DMS153 treated with DMSO at 0.1 percent for 48 hours (cell line): Measurements from ENCODE around the gene CLMN.

ENCODE experiments used
- DNase-seq: peaks from one replicate; lab custom pipeline; 2025; ENCODE audit not compliant: unreplicated experiment; lab: John Stamatoyannopoulos, UW

CLMN gene

DNA sequence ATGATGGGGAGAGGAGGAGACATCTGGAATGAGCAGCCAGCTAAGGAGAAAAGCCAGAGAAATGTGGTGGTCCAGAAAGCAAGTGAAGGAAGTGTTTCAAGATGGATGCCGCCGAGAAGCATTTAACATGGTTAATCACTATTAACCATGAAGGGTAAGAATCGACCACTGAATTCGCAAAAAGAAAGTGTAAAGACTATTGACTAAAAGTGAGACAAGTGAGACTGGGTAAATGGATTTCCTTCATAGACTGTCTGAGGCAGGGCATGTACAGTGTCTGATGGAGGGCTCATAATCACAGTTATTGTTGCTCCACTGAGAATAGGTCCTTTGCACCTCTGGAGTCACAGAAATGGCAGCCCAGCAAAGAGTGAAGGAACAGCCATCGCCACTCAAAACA is 25.3 kb upstream of the CLMN start:
- DNase-seq = no peak

DNA sequence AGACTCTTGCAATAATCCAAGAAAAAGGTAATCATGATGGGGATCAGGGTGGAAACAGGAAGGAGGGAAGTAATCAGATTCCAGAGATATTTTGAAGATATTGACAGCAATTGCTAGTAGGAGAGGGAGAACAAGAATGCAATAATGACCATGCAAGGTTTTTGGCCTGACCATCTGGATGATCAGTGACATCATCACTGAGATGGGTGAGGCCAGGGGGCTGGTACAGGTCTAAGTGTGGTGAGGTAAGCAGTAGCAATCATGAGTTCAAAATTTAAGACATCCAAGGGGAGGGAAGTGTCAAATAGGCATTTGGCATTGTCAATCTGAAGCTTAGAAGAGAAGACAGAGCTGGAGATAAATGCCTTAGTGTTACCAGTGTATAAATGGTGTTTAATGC is 24.8 kb upstream of the CLMN start:
- no peak for DNase-seq

DNA sequence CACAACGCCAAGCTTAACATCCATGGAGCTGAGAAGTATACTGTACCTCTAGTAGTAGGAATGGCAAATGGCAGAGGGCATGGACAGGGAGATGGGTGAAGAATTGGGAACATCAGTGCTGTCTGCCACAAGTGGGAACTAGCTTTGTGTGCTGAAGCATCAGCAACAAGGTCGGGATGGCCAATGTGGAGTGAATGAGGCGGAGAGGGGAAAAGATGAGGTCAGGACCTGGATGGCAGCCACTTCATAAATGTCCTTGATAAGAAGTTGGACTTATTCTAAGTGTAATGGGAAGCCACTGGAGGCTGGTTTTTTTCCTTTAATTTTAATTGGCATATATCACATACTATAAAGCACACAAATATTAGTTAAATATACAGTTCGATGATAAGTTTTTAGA is 21.9 kb upstream of the CLMN start:
- no peak for DNase-seq

DNA sequence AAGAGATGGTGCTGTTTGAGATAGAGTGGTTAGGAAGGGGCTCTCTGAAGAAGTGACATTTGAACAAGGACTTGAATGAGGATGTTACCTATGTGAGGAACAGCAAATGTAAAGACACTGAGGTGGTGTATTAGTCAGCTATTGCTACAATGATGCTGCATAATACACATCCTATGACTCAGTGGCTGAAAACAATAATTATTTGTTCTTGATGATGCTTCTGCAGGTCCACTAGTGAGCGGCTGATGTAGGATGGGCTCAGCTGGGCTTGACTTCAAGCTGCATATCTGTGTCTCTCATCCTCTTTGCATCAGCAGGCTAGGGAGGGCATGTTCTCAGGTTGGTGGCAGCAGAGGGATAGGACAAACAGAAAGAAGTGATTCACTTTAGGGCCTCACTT is 21.4 kb upstream of the CLMN start:
- no peak for DNase-seq

DNA sequence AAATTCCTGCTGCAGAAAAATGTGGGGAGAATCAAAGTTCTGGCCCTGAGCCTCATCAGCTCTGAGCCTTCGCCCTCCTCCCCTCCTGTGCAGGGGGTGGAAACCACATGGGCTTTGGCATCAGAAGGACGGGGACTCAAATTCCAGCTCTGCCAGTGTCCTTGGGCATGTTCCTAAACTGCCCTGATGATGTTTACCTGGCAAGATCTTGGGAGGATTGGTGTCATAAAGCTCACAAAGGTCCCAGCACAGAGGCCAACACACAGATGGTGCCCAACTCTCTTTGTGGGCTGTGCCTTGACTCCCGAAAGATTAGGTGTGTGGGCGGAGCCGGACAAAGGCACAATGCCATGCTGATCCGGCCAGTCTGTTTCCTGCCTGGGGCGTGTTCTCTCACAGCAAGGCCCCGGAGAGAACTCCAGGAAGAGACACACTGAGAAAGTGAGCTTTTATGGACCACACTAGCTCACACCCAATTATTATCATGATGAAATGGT is 20.5 kb upstream of the CLMN start:
- no peak for DNase-seq

GRCh38 chr14:95339301-95339865 is 19.7 kb upstream of the CLMN start:
- no peak for DNase-seq

DNA sequence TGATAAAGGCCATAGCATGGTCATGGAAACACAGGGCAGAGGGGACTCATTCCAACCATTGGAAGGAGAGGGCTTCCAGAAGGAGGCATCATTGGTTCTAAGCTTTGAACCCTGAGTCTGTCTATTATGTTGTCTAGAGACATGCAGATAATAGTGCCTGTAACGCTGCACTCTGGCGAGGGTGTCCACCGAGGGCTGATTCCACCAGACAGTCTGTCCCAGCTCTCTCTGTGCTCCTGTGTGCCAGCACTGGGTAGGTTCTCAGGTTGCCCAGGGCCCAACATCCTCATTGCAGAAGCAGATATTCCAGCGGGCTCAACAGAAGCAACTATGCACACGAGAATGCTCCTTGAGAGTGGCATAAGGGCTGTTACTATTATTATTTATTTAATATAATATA is 18.7 kb upstream of the CLMN start:
- DNase-seq = no peak

DNA sequence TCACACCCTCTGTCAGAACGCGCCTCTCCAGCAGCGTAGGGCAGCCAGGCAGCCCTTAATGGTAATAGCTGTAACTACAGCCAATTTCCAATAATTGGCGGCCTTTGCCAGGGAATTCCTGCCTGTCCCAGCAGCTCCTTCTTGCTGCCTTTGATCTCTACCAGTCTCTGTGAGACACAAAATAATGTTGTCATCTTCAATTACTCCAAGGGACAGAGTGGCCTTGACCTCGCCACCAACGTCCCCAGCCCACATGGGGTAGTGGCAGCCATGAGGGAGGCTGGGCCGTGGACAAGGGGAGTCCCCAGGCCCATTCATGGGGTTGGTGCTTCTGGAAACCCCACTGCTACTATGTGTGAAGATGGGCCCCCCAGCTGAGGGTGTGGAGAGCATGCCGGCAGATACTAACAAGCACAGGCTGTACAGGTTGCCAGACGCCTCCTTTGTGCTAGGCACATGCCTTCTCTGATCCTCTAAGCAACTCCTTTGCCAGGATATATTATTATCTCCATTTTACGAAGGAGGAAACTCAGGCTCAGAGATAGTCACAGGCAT is 17.4 kb upstream of the CLMN start:
- DNase-seq = no peak

DNA sequence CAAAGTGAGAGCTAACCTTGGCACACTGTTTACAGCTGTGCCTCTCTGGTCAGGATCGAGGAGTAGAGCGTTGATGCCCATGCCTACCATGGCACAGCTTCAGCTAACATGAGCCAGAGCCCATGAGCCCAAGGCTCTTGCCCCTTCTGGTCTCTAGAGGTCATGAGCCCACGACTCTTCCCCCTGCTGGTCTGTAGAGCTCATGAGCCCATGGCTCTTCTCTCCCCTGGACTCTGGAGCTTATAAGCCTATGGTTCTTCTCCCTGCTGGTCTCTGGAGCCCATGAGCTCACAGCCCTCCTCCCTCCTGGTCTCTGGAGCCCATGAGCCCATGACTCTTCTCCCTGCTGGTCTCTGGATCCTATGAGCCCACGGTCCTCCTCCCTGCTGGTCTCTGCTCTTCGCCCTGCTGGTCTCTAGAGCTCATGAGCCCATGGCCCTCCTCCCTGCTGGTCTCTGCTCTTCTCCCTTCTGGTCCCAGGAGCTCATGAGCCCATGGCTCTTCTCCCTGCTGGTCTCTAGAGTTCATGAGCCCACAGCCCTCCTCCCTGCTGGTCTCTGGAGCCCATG is 16.6 kb upstream of the CLMN start:
- DNase-seq = no peak

DNA sequence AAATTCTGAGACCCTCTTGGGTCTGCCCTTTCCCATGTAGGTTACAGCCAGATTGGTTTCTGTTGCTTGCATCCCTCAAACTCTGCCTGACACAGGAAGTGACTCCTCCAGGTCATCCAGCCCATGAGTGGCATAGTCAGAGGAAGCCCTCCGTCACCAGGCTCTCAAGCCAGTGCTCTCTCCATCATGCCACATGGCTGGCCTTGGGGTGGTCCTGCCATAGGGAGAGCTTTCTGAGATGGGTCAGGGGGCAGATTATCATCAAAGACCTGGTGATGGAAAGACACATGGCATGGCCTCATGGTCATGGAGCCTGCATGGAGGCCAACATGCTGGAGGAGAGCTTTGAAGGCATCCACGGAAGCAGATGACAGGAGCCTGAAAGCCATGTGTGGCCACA is 15.4 kb upstream of the CLMN start:
- DNase-seq = no peak

GRCh38 chr14:95334044-95334443 is 14.3 kb upstream of the CLMN start:
- no peak for DNase-seq

- no peak for DNase-seq
Observed at GRCh38 chr14:95332641-95333040, 12.9 kb upstream of the CLMN start.

- no peak for DNase-seq
Observed at GRCh38 chr14:95331708-95332408, 12.2 kb upstream of the CLMN start.

- no peak for DNase-seq
Observed at GRCh38 chr14:95330591-95331370, 11.1 kb upstream of the CLMN start.

DNA sequence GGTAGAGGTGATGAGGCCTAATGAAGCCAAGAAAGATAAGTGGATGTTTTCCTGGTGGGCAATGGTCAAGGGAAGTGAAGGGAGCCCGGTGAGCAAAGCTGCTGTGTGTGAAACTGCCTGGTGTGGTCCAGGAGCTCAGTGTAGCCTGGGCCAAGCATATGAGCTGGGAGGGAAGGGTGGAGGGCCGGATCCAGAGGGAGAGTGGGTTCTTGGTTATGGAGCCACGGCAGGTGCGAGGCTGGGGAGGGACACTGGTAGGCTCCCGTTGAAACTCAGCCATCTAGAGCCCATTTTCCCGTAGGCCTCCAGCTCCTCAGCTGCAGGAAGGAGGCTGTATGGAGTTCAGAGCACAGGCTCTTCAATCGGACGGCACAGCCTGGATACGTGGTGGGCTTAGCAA is 10.2 kb upstream of the CLMN start:
- no peak for DNase-seq

GRCh38 chr14:95328729-95329503 is 9.2 kb upstream of the CLMN start:
- DNase-seq = no peak

DNA sequence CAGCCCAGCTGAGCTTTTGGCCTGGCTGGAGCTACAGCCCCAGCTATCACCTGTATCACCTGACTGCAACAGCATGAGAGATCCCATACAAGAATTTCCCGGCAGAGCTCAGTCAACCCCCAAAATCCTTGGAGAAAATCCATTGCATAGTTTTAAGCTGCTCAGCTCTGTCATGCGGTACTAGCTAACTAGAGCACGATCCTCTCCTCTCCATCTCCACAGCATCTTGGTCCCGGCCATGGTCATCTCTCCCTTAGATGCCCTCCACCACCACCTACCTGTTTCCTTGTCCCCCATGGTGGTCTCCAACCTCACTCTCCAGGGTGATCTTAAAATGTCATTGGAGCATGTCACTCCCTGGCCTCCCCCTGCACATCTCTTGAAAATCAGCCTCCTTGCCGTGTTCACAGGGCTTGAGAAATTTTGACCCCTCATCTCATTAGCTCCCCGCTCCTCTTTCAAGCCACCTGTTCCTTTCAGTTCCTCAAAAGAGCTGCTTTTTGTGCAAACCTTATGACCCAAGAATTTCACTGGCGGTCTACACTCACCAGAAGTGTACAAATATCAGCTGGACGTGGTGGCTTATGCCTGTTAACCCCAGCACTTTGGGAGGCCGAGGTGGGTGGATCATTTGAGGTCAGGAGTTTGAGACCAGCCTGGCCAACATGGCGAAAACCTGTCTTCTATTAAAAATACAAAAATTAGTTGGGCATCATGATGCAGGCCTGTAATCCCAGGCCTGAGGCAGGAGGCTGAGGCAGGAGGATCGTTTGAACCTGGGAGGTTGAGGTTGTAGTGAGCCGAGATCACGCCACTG is 8.1 kb upstream of the CLMN start:
- DNase-seq = no peak

- DNase-seq = no peak
Observed at GRCh38 chr14:95326987-95327386, 7.3 kb upstream of the CLMN start.

GRCh38 chr14:95323917-95324316 is 4.2 kb upstream of the CLMN start:
- no peak for DNase-seq

DNA sequence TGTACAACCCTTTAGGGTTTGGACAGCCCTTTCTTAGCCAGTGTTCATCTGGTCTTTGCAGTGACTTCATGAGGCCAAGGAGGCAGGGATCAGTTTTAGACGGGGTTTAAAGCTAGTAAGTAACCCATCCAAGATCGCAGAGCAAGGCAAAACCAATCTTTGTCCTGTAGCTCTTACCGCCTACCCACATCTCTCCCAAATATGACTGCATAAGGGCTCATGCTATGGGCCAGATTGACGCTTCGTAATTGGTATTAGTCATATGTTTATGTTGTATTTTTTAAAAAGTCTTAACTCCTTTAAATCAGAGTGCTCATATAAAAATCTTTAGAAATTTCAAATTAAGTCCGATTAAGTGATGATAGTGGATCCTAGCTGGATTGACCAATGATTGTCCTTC is 3.7 kb upstream of the CLMN start:
- DNase-seq = no peak
